ENCODE data around the gene KCNC4.

KCNC4 gene

GRCh38 chr1:110255392-110255787 is 45.3 kb downstream of the KCNC4 start:
- peak; percentile 15 for DNase-seq (ENCODE audit: low spot score)

DNA sequence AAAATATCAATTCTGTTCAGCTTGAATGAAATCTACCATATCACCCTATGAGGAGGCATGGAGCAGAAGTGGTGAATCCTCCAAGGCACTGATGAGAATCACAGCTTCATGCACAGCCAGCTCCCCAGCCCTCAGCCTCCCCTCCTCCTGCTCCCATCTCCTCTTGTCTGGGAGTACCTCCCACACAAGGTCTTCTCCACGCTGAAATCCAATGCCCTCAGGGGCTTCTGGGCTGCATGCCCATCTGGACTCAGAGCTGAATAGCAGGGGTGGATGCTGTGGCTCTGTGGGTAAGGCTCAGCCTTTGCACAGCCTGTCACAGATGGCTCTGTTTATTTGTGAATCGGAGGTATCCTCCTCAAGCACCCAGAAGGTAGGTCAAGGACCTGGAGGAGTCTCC is 48.6 kb downstream of the KCNC4 start:
- no peak for DNase-seq (ENCODE audit: low spot score)

DNA sequence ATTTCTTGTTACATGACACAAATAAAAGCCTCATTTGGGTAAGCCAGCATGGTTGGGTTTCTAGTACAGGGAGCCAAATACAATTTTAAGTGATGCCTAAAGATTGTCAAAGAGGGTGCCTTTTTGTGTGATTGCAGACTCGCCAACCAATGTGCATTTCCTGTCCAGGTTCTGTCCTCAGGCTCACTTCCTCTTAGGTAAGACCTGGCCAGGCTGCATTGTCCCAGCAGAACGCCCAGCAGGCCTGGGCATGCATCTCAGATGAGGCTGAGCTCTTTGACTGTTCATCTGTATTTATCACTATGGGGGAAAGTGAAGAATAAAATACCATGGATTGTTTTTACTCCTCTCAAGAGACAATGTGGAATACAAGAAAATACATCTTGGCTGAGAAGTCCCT is 49.7 kb downstream of the KCNC4 start:
- DNase-seq (ENCODE audit: low spot score), result no peak

All from kidney capillary endothelial cell (primary cell).